SU-DHL-6 (cell line): ENCODE results near the gene SMIM23.

Experiments
- EZH2phosphoT487 ChIP-seq: fragments of 200-600 bp; sonication (generic), shearing (Covaris generic); conservative IDR thresholded peaks from 2 replicates; pipeline ENCODE4 v1.6.1; 2018; ENCODE audit warnings: mild to moderate bottlenecking, antibody characterized with exemption, low read length, moderate library complexity, mixed read lengths
- TF ChIP-seq, protein P1 (sequence below): fragments of 200-600 bp; sonication (generic); IDR thresholded peaks from one replicate; pipeline ENCODE4 v1.5.1; 2017; ENCODE audit warnings: antibody characterized with exemption, mild to moderate bottlenecking, low read length, moderate library complexity; ENCODE audit not compliant: insufficient read depth, poor library complexity, severe bottlenecking

DNA sequence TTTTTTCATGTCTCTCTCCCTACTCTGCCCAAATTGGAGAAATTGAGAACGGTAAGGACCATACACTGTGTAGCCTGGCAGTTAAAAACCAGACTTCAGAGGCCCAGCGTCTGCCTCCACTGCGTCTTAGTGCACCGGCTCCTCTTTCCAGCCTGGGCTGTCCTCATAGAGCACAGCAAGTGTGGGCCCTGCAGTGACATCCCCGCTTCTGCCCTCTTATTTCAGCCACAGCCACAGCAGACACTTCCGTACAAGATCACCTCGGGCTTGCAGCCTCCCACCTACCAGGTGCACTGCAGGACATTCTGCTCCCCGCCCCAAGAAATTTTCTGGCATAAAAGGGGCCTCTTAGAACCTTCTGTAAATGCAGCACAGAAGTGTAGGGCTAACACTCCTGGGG is 21.4 kb upstream of the SMIM23 start:
- TF ChIP-seq, protein P1, sequence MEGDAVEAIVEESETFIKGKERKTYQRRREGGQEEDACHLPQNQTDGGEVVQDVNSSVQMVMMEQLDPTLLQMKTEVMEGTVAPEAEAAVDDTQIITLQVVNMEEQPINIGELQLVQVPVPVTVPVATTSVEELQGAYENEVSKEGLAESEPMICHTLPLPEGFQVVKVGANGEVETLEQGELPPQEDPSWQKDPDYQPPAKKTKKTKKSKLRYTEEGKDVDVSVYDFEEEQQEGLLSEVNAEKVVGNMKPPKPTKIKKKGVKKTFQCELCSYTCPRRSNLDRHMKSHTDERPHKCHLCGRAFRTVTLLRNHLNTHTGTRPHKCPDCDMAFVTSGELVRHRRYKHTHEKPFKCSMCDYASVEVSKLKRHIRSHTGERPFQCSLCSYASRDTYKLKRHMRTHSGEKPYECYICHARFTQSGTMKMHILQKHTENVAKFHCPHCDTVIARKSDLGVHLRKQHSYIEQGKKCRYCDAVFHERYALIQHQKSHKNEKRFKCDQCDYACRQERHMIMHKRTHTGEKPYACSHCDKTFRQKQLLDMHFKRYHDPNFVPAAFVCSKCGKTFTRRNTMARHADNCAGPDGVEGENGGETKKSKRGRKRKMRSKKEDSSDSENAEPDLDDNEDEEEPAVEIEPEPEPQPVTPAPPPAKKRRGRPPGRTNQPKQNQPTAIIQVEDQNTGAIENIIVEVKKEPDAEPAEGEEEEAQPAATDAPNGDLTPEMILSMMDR, result no peak
- no peak for TF ChIP-seq EZH2phosphoT487
